HFFc6 (cell line): ENCODE data around the gene MED13L. TPM values are rescaled to one million over a fixed set of nuclear protein-coding genes. Genes with fewer than 3 reads are reported as not detected.

Experiments
- DNase-seq: peaks from one replicate; pipeline ENCODE4 v3.0.0-alpha.2; 2018
- H3K27ac Mint-ChIP-seq: 2 replicates; pipeline ENCODE4 v1.8.0; 2020; ENCODE audit warnings: mild to moderate bottlenecking, mixed read lengths
- H3K27me3 Mint-ChIP-seq: 2 replicates; pipeline ENCODE4 v1.8.0; 2021; ENCODE audit warnings: mild to moderate bottlenecking, moderate library complexity, mixed read lengths; ENCODE audit not compliant: insufficient read depth
- H3K36me3 Mint-ChIP-seq: 2 replicates; pipeline ENCODE4 v1.8.0; 2021; ENCODE audit warnings: low read depth, mixed read lengths
- H3K4me1 Mint-ChIP-seq: 2 replicates; pipeline ENCODE4 v1.8.0; 2020; ENCODE audit warnings: low read depth, mixed read lengths
- H3K4me3 Mint-ChIP-seq: 2 replicates; pipeline ENCODE4 v1.8.0; 2020; ENCODE audit warnings: mild to moderate bottlenecking, moderate library complexity, mixed read lengths
- H3K9me3 Mint-ChIP-seq: 2 replicates; pipeline ENCODE4 v1.8.0; 2020; ENCODE audit warnings: mild to moderate bottlenecking, mixed read lengths
- total RNA-seq, 6 experiments: library from RNA; stranded (reverse); fragmentation: NEBNext Ultra II Directional; extraction: Animal tissue kit (Norgen Biotek cat#: 25700); gene quantifications; 2 replicates in 1 of 6; 3 replicates in 5 of 6; pipeline ENCODE4 v1.2.3, GENCODE V29; 2021
- TF ChIP-seq, protein P1 (sequence below): fragments of 200-600 bp; sonication (generic); IDR thresholded peaks from 2 replicates; pipeline ENCODE4 v1.5.0; 2021; ENCODE audit warnings: antibody characterized with exemption, mild to moderate bottlenecking

MED13L gene
- total RNA-seq, 6 experiments from 2014 or later = 74.5 to 84.2 (median 77.7) TPM

DNA sequence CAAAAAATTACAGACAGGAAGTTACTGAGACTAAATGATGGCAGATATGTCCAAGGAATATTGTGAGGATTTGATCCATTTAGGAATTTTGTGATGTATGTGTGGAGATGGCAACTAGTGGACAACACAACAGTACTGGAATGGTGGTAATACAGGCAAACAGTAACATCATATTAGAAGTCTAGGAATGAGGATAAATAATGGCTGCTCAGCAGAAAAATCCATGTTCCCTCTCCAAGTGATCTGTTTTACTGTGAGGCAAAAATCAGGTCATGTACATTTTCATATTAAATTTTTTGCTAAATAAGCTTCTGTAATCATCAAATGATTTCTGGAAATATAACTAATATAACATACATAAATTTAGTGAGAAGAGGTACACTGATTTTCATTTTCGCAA, 108.4 kb downstream of the MED13L start:
- H3K27ac Mint-ChIP-seq = no peak overlapping the region
- TF ChIP-seq, protein P1, sequence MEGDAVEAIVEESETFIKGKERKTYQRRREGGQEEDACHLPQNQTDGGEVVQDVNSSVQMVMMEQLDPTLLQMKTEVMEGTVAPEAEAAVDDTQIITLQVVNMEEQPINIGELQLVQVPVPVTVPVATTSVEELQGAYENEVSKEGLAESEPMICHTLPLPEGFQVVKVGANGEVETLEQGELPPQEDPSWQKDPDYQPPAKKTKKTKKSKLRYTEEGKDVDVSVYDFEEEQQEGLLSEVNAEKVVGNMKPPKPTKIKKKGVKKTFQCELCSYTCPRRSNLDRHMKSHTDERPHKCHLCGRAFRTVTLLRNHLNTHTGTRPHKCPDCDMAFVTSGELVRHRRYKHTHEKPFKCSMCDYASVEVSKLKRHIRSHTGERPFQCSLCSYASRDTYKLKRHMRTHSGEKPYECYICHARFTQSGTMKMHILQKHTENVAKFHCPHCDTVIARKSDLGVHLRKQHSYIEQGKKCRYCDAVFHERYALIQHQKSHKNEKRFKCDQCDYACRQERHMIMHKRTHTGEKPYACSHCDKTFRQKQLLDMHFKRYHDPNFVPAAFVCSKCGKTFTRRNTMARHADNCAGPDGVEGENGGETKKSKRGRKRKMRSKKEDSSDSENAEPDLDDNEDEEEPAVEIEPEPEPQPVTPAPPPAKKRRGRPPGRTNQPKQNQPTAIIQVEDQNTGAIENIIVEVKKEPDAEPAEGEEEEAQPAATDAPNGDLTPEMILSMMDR = no peak
- DNase-seq = no peak
- no peak overlapping the region for H3K4me3 Mint-ChIP-seq
- no peaks in the 10 kb centered on the region for H3K9me3 Mint-ChIP-seq
- H3K36me3 Mint-ChIP-seq = no peaks in the 10 kb centered on the region
- peaks cover 61% of the 10 kb centered on the region for H3K4me1 Mint-ChIP-seq
- H3K27me3 Mint-ChIP-seq = peaks cover 3% of the 10 kb centered on the region; the same call in 1 of the 2 replicates

DNA sequence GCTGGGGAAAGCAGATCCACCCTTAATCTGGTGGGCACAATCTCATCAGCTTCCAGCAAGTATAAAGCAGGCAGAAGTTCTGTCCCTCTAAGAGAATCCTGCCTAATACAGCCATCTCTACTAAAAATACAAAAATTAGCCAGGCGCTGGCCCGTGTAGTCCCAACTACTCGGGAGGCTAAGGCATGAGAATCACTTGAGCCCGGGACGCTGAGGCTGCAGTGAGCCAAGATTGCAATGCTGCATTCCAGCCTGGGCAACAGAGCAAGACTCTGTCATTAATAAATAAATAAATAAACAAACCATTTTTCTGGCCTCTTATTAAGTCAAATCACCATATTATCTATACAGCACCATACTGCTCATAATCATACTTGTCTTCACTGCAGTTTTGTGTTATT, 111.2 kb downstream of the MED13L start:
- TF ChIP-seq, protein P1 = no peak

DNA sequence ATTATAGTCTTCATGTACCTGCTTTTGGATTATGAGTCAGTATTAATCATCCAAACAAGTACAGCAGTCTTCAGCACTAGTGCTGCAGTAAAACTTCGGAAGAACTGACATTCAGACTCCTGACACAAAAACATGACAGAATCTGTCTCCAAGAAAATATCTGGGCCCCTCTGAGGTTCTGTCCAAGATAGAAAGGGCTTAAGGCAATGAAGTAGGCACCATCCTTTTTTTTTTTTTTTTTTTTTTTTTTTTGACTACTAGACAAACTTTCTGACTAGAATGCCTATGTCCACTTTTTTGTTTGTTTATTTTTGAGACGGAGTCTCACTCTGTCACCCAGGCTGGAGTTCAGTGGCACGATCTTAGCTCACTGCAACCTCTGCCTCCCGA, 112.5 kb downstream of the MED13L start:
- peak overlapping the region; percentile 74 for H3K4me3 Mint-ChIP-seq
- H3K27ac Mint-ChIP-seq = peak overlapping the region; percentile 60
- H3K9me3 Mint-ChIP-seq = no peaks in the 10 kb centered on the region
- DNase-seq = peak; percentile 42
- no peaks in the 10 kb centered on the region; the same call in 1 of the 2 replicates for H3K27me3 Mint-ChIP-seq
- H3K4me1 Mint-ChIP-seq = peaks cover 54% of the 10 kb centered on the region
- H3K36me3 Mint-ChIP-seq = no peaks in the 10 kb centered on the region
- TF ChIP-seq, protein P1 = no peak

More for the DNA sequence above, 111.2 kb downstream of the MED13L start:
- Mint-ChIP-seq H3K27me3 (no peaks in the 10 kb centered on the region; the same call in 1 of the 2 replicates), H3K4me1 (peaks cover 50% of the 10 kb centered on the region), H3K9me3 (no peaks in the 10 kb centered on the region), H3K27ac (no peak overlapping the region), H3K4me3 (no peak overlapping the region), H3K36me3 (no peaks in the 10 kb centered on the region)
- DNase-seq = no peak

DNA sequence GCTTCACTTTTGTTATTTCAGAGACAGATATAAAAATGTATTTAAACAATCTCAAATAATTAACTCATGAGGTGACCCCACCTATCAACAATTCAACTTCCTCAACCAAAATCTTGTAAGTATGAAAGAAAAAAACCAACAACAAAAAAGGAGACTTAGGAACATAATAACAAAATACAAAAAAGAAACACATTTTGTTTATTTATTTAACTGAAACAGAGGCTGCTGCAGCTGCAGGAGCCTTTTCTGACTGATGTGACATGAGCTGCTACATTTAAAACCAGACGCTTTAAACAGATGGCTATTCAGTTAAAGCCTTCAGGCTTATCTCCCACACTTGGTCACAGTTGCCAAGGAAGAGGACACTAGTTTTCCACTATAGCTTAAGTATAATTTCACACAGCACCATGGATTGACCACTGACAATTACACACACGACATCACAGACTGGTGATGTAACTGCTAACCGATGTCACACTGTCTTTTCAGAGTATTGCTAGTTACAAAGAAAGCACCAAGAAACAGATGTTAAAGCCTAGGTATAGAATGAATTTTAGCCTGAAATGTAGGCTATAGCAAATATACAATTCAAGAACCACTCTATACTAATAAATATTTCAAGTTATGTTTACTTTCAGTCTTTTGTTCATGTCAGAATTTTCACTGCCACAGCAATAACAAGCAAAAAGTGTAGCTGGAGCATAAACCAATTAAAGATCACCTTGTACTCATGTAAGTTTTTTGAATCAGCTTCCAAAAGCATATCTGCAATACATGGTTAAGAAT, 113.0 kb downstream of the MED13L start:
- H3K27ac Mint-ChIP-seq = peak overlapping the region; percentile 60
- H3K36me3 Mint-ChIP-seq = no peaks in the 10 kb centered on the region
- H3K27me3 Mint-ChIP-seq = no peaks in the 10 kb centered on the region; the same call in 1 of the 2 replicates
- peak overlapping the region; percentile 74; the same call in 1 of the 2 replicates for H3K4me3 Mint-ChIP-seq
- no peaks in the 10 kb centered on the region for H3K9me3 Mint-ChIP-seq
- peaks cover 54% of the 10 kb centered on the region for H3K4me1 Mint-ChIP-seq
- DNase-seq = no peak
- TF ChIP-seq, protein P1 = no peak

DNA sequence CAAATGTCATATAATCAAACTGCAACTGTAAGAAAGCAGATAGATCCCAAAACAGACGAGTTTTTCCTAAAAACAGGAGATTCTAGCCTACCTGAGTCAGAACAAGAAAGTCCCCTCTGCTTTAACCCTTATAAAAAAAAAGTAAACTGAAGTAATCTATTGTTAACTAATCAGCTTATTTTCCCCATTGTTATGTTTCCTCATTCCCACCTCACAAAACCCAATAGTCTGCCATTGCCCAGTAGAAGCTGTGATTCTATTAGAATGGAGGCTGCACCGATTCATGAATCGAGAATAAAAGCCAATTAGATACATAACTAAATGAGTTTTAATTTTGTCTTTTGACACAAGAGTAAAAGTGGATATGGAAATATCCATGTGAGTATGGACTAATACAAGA, 115.4 kb downstream of the MED13L start:
- Mint-ChIP-seq H3K4me1 (peaks cover 75% of the 10 kb centered on the region), H3K9me3 (no peaks in the 10 kb centered on the region), H3K4me3 (no peak overlapping the region), H3K27ac (no peak overlapping the region), H3K36me3 (no peaks in the 10 kb centered on the region; the same call in 1 of the 2 replicates), H3K27me3 (no peaks in the 10 kb centered on the region; the same call in 1 of the 2 replicates)
- TF ChIP-seq, protein P1 = no peak
- DNase-seq = no peak
